ENCODE data around the gene NEU1. TPM values are rescaled to one million over a fixed set of nuclear protein-coding genes. Genes with fewer than 3 reads are reported as not detected.

NEU1 gene
- total RNA-seq, 2 donors from 2014 or later = 42.4 to 50.7 TPM

- TF ChIP-seq CTCF (conservative IDR thresholded peaks at IDR 0.05) = no peak
- no peaks in the 10 kb centered on the region for H3K9me3 ChIP-seq (ENCODE audit: control insufficient read depth, low read length)
- no peak overlapping the region for H3K4me3 ChIP-seq (ENCODE audit: low read length)
- H3K27me3 ChIP-seq (ENCODE audit: control insufficient read depth, insufficient read depth, low read length, poor library complexity, severe bottlenecking) = no peaks in the 10 kb centered on the region
- WGBS, 2 experiments (ENCODE audit: insufficient coverage in 1 of 2, insufficient read length in 1 of 2) = 94 to 95% methylated on average over 18 to 19 of the region's 19 CpGs
- H3K9me3 Mint-ChIP-seq = no peaks in the 10 kb centered on the region
- no peak overlapping the region for H3K27ac Mint-ChIP-seq
- no peak overlapping the region for H3K9ac ChIP-seq (ENCODE audit: extremely low read depth, low read length, poor library complexity, severe bottlenecking)
- H3K4me1 Mint-ChIP-seq = no peaks in the 10 kb centered on the region
- H3K36me3 ChIP-seq (ENCODE audit: control insufficient read depth, insufficient read depth, low read length) = peaks cover 77% of the 10 kb centered on the region
- no peak for DNase-seq
- peaks cover 72% of the 10 kb centered on the region for H3K36me3 Mint-ChIP-seq (ENCODE audit: low read depth)
- H3K27ac ChIP-seq (ENCODE audit: low read depth, low read length) = no peak overlapping the region
- H3K27me3 Mint-ChIP-seq (ENCODE audit: insufficient read depth) = no peaks in the 10 kb centered on the region
- no peaks in the 10 kb centered on the region for H3K4me1 ChIP-seq (ENCODE audit: control insufficient read depth, insufficient read depth, low read length)
- no peak overlapping the region for H3K4me3 Mint-ChIP-seq
Measured at GRCh38 chr6:31887173-31888007, 24.8 kb upstream of the NEU1 start.

GRCh38 chr6:31886541-31886991, 23.9 kb upstream of the NEU1 start:
- H3K36me3 ChIP-seq (ENCODE audit: control insufficient read depth, insufficient read depth, low read length) = peaks cover 71% of the 10 kb centered on the region
- H3K4me1 ChIP-seq (ENCODE audit: control insufficient read depth, insufficient read depth, low read length) = no peaks in the 10 kb centered on the region
- H3K27ac ChIP-seq (ENCODE audit: low read depth, low read length) = no peak overlapping the region
- H3K4me1 Mint-ChIP-seq = no peaks in the 10 kb centered on the region
- 97 to 98% methylated on average over 13 to 18 of the region's 18 CpGs for WGBS, 2 experiments (ENCODE audit: insufficient coverage in 1 of 2, insufficient read length in 1 of 2)
- no peaks in the 10 kb centered on the region for H3K9me3 Mint-ChIP-seq
- TF ChIP-seq CTCF (conservative IDR thresholded peaks at IDR 0.05) = no peak
- no peak overlapping the region for H3K9ac ChIP-seq (ENCODE audit: extremely low read depth, low read length, poor library complexity, severe bottlenecking)
- H3K27me3 ChIP-seq (ENCODE audit: control insufficient read depth, insufficient read depth, low read length, poor library complexity, severe bottlenecking) = no peaks in the 10 kb centered on the region
- no peak overlapping the region for H3K27ac Mint-ChIP-seq
- peaks cover 70% of the 10 kb centered on the region for H3K36me3 Mint-ChIP-seq (ENCODE audit: low read depth)
- H3K4me3 ChIP-seq (ENCODE audit: low read length) = no peak overlapping the region
- no peak overlapping the region for H3K4me3 Mint-ChIP-seq
- no peaks in the 10 kb centered on the region for H3K9me3 ChIP-seq (ENCODE audit: control insufficient read depth, low read length)
- H3K27me3 Mint-ChIP-seq (ENCODE audit: insufficient read depth) = no peaks in the 10 kb centered on the region
- no peak for DNase-seq

GRCh38 chr6:31884528-31885035, 22.0 kb upstream of the NEU1 start:
- Histone ChIP-seq H3K27ac (ENCODE audit: low read depth, low read length) (no peak overlapping the region), H3K9ac (ENCODE audit: extremely low read depth, low read length, poor library complexity, severe bottlenecking) (no peak overlapping the region), H3K4me1 (ENCODE audit: control insufficient read depth, insufficient read depth, low read length) (no peaks in the 10 kb centered on the region), H3K27me3 (ENCODE audit: control insufficient read depth, insufficient read depth, low read length, poor library complexity, severe bottlenecking) (no peaks in the 10 kb centered on the region), H3K9me3 (ENCODE audit: control insufficient read depth, low read length) (no peaks in the 10 kb centered on the region), H3K4me3 (ENCODE audit: low read length) (no peak overlapping the region), H3K36me3 (ENCODE audit: control insufficient read depth, insufficient read depth, low read length) (peaks cover 71% of the 10 kb centered on the region)
- no peak for DNase-seq
- Mint-ChIP-seq H3K4me1 (no peaks in the 10 kb centered on the region), H3K9me3 (no peaks in the 10 kb centered on the region), H3K27me3 (ENCODE audit: insufficient read depth) (no peaks in the 10 kb centered on the region), H3K36me3 (ENCODE audit: low read depth) (peaks cover 72% of the 10 kb centered on the region), H3K4me3 (no peak overlapping the region), H3K27ac (no peak overlapping the region)
- 96% methylated on average over 22 of the region's 22 CpGs for WGBS, 2 experiments (ENCODE audit: insufficient coverage in 1 of 2, insufficient read length in 1 of 2)
- no peak for TF ChIP-seq CTCF (conservative IDR thresholded peaks at IDR 0.05)
